Measurements from ENCODE around the gene RFX3.

- no peak for TF ChIP-seq CTCF (IDR thresholded peaks at IDR 0.05)
- no peak for TF ChIP-seq POLR2A (IDR thresholded peaks at IDR 0.05)
Observed at GRCh38 chr9:3200331-3200774, 325.4 kb downstream of the RFX3 start.

Data from lower leg skin (tissue), 3 donors.